Stimulated activated CD8-positive, alpha-beta memory T cell treated with anti-CD3 and anti-CD28 coated beads, Interleukin-15, amount 100 ng/mL, for 4 hours (primary cell): ENCODE measurements around the gene NDUFAB1.
"Not testable (repeated sequence)": the region's sequence is repeated elsewhere in the genome, so short reads cannot be mapped to it uniquely, and the experiment has no call there.

Experiments
- DNase-seq, 2 donors: peaks; one replicate each; pipeline ENCODE4 v3.0.0-alpha.2; 2020; ENCODE audit warnings: low read depth in 2 of 2

Gene NDUFAB1

DNA sequence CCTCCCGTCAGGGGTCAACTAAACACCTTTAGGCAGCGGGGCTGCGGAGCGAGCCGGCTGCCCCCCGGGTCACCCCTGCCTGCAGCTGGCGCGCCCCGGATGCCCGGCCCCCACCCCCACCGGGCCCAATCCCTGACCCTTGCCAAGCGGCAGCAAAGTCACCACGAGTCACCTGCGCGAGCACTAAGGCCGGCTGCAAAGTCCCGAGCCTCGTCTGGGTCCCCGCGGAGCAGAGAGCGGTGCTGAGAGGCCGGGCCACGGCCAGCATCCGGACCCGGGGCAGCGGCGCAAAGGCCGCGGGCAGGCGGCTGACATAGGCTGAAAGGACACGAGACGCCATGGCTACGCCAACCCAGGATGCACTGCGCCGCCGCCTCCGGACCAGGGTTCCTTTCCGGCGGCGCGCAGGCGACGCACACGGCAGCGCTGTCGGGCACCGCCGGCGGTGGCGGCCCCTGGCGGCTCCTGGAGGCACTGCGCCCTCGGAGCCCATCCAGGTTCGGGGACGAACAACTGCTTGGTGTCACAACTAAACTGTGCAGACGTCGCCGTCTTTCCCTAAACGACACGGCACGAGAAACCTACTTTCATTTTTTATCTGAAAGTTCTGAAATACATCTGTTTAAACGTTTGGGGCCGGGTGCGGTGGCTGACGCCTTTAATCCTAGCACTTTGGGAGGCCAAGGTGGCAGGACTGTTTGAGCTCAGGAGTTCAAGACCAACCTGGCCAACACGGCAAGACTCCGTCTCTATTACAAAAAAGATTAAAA is at the start of gene NDUFAB1:
Gene NDUFAB1 (minus strand): TSS at position 366 of the 770 bp plus-strand sequence. CDS start 26 bp downstream, at position 340.
- peak; percentile 75 to 82 for DNase-seq

DNA sequence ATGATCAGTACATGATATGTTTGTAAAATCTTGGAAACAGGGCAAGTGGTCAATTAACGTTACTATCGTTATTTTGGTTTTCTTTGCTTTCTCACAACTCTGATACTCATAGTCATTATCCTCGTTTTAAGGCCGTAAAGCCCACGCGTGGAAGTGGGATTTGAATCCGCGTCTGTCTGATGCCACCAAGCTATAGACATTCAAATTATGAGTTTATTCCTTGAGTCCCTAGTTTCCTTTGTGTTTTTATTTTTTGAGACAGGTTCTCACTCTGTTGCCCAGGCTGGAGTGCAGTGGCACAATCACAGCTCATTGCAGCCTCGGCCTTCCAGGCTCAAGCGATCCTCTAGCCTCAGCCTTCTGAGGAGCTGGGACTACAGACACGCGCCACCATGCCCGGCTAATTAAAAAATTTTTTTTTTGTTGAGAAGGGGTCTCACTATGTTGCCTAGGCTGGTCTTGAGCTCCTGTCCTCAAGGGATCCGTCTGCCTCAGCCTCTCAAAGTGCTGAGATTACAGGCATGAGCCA is 46.2 kb upstream of the NDUFAB1 start:
- no peak for DNase-seq

DNA sequence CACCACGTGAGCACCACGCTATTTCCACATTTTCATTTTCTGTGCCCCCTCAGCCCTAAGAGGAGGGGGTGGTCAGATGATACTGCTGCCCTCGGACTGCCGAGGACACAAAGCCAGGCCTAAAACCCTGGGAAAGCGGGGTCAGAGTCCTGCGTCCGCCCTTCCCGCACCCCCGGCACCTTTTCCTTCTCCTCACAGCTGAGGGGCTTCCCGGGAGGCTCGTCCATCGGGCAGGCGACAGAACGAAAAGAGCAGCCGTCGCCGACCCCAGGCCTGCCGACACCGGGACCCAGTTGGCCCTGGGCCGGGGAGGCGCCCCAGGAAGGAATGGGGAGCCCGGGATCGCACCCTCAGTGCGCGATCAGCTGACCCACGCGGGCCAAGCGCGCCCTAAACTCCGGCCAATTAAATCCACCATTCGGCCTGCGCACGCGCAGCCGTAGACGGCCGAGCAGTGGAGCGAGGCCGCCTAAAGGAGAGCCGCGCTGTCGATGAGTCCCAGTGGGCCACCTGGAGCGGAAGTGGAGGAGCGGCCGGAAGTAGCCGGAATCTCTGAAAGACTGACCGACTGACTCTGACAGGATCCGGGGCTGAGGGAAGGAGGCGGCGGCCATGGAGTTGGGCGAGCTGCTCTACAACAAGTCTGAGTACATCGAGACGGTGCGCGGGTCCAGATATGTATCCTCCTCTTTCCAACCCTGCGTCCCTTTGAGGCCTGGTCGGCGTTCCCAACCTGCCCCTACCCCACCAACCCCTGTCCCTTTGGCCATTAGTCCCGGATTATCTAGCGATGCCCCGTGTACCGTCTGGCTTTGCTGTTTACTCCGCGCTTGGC is 45.0 kb upstream of the NDUFAB1 start, which contains the start of the genes DCTN5 and PALB2:
Gene DCTN5 (plus strand): TSS at position 536 of the 835 bp plus-strand sequence. CDS start 77 bp downstream, at position 613.
Gene PALB2 (minus strand): TSS at position 380 of the 835 bp plus-strand sequence. CDS start 153 bp downstream, at position 227.
- peak; percentile 78 to 79 for DNase-seq

- DNase-seq: no peak
Observed at GRCh38 chr16:23640615-23640930, 44.5 kb upstream of the NDUFAB1 start.

DNA sequence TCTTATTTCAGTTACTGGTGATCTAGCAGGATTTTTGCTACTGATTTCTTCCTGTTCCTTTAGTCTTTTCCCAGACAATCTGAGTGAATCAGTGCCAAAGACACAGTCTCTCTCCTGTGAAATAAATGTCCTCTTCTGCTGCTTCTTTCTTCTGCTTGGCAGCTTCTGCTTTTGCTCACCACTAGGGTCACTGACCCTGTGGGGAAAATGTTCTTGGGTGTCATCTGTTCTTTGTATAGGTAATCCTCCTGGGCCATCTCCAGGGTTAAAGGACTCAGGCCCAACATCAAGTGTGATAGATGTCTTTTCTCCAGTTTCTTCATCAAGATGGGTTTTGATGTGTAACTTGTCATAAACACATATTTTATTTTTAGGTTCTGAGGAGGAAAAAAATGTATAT is 39.8 kb upstream of the NDUFAB1 start:
- DNase-seq: no peak

- no peak for DNase-seq
Observed at GRCh38 chr16:23634461-23635036, 38.4 kb upstream of the NDUFAB1 start.

DNA sequence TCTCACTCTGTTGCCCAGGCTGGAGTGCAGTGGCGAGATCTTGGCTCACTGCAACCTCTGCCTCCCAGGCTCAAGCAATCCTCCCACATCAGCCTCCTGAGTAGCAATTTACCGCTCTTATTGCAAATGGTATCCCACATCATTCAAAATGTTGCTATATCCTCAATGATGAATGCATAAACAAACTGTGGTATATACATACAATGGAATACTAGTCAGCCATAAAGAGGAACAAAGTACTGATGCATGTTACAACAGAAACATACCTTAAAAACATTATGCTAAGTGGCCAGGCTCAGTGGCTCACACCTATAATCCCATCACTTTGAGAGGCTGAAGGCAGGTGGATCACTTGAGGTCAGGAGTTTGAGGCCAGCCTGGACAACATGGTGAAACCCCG is 35.8 kb upstream of the NDUFAB1 start:
- DNase-seq: not testable (repeated sequence)

DNA sequence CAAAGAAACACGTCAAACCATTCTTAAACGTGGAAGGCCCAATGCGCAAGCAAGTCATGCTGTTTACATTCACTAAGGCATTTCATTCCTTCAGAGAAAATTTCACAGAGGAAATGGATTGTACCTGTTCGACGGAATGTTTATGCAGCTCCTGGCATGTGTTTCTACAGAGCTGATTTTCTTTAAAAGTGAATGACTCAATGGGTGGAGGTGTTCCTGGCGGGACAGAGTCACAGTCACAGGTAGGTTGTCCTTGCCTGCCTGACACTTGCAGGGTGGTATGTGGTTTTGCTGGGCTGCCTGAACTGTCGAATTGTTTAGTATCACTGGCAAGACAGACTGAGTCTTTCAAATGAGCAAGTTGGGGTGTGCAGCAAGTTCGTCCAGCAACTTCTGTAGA is 33.4 kb upstream of the NDUFAB1 start:
- no peak for DNase-seq

- DNase-seq: no peak
Observed at GRCh38 chr16:23624092-23624491, 28.0 kb upstream of the NDUFAB1 start.

DNA sequence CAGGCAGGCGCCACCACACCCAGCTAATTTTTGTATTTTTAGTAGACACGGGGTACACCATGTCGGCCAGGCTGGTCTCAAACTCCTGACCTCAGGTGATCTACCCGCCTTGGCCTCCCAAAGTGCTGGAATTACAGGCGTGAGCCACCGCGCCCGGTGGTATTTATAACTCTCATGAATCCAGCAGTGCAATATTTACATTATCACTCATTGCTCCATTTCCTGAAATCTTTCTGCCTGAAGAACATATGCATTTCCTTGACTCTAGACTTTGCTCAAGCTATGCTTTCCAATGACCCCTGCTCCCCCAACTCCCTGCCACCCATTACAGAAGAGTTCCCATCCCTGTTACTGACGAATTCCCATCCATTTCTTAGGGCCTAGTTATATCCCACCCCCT is 19.7 kb upstream of the NDUFAB1 start:
- DNase-seq: no peak

DNA sequence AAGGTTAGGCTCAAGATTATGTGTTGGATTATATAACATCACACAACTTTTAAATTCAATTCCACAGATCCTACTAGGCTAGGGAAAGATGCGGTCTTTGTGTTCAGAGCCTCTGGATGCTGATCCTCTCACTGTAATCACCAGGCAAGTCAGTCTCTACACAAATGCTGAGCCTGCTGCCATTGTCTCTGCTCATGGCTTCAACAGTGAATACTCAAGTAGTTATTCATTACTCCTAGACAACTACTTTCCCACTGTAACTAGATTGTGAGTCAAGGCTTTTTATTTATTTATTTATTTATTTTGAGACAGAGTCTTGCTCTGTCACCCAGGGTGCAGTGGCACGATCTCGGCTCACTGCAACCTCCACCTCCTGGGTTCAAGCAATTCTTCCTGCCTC is 15.8 kb upstream of the NDUFAB1 start:
- no peak for DNase-seq

GRCh38 chr16:23610905-23611304 is 14.8 kb upstream of the NDUFAB1 start:
- not testable (repeated sequence) for DNase-seq

DNA sequence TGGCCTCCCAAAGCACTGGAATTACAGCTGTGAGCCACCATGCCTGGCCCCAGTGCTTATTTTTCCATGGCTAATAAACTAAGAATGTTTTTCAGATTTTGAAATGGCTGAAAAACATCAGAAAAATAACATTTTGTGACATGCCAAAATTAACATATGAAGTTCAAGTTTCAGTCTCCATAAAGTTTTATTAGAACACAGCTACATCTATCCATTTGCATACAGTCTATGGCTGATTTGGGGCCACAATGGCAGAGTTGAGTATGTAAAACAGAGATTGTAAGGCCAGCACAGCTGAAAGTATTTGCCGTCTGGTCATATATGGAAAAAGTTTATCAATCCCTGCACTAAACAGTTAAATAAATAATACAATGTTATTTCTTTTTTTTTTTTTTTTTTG is 13.8 kb upstream of the NDUFAB1 start:
- no peak for DNase-seq

DNA sequence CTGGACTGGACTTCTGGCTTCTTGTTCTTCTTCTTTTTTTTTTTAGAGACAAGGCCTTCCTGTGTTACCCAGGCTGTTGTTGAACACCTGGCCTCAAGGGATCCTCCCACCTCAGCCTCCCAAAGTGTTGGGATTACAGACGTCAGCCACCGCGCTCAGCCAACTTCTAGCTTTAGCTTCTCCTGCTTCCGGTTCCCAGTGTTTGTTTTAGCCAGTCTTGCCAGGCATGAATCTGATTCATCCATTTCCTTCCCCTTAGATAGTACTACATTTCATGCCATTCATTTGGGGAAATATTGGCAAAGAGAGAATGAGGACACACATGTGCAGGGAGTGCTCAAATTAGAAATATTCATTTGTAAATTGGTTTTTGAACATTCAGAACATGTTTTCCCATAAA is 12.1 kb upstream of the NDUFAB1 start:
- DNase-seq: no peak

DNA sequence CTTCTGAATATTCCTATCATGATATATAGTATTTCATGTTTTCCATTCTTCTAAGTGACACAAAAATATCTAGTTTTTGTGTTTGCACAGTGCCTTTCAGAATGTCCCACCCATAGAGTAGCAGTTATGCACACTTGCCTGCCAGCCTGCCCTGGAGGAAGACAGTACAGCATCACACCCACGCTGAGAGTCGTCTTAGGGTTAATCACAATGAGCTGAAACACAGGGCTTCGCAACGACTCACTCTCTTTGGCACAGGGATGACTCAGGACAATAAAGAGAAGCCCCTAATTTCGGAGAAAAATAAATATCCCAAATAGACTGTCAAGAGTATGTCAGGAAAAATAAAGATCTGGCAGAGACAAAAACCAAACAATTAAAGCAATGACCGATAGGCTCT is 11.6 kb upstream of the NDUFAB1 start:
- DNase-seq: no peak

- DNase-seq: no peak
Observed at GRCh38 chr16:23597003-23597756, 1.1 kb upstream of the NDUFAB1 start.

DNA sequence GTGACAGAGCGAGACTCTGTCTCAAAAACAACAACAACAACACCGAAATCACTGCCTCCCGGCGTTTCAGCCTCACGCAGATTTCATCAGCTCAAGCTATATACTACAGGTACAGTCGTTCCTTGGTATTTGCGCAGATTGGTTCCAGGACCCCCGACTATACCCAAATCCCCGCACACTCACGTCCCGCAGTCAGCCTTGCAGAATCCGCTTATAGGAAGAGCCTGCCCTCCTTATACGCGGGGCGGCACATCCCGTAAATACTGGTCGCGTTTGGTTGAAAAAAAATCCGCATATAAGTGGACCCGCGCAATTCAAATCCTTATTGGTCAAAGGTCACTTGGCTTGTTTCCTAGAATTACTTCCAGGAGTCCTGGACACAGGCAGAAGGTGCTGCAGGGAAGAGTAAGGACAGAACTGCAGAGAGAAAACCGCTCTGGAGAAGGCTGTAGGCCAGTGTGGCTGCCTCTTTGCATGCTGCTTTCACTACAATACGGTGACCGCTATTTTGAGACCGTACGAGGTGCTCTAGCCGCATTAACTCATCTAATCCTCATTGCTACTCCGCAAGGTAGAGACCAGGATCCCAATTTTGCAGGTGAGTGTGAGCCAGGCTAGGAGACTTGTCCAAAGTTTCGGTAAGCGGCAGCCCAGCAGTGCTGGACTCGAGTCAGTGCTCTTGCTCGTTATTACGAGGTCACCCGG is 718 bp downstream of the NDUFAB1 start:
- DNase-seq: no peak

- DNase-seq: no peak
Observed at GRCh38 chr16:23594186-23594585, 1.9 kb downstream of the NDUFAB1 start.

GRCh38 chr16:23590181-23590580 is 5.9 kb downstream of the NDUFAB1 start:
- no peak for DNase-seq

DNA sequence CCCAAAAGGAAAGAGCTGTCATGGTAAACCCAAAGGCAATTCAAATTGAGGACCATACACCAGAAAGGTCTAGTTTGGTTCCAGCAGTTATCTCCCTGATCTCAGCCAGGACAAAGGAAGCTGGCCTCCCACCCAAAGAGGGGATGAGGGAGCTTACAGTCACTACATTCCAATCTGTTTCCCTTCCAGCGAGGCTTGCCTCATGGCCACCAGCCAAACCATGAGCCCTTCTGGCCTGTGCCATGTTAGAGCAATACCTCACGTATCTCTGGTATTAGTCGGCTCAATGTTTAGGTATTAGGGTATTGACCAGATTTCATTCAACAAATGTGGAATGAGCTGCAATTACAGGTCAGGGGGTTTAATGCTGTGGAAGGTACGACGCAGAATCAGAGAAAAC is 8.4 kb downstream of the NDUFAB1 start:
- DNase-seq: no peak
